ENCODE measurements around the gene FHL2.

FHL2 gene

GRCh38 chr2:105421053-105421452, 22.2 kb upstream of the FHL2 start:
- no peak for DNase-seq

- no peak for DNase-seq
These were observed 19.7 kb upstream of the FHL2 start for GRCh38 chr2:105418522-105418921.

- DNase-seq = no peak
These were observed 19.1 kb upstream of the FHL2 start for GRCh38 chr2:105417857-105418436.

- DNase-seq = no peak
These were observed 17.3 kb upstream of the FHL2 start for GRCh38 chr2:105416156-105416555.

- no peak for DNase-seq
These were observed 16.2 kb upstream of the FHL2 start for GRCh38 chr2:105415007-105415406.

- DNase-seq = no peak
These were observed 14.4 kb upstream of the FHL2 start for GRCh38 chr2:105413206-105413605.

GRCh38 chr2:105412584-105412983, 13.7 kb upstream of the FHL2 start:
- no peak for DNase-seq

- no peak for DNase-seq
These were observed 13.0 kb upstream of the FHL2 start for GRCh38 chr2:105411720-105412407.

- DNase-seq = no peak
These were observed 11.7 kb upstream of the FHL2 start for GRCh38 chr2:105410554-105410953.

GRCh38 chr2:105409717-105410116, 10.9 kb upstream of the FHL2 start:
- DNase-seq = no peak

- DNase-seq = no peak
These were observed 9.3 kb upstream of the FHL2 start for GRCh38 chr2:105407946-105408743.

- DNase-seq = no peak
These were observed 7.4 kb upstream of the FHL2 start for GRCh38 chr2:105406221-105406620.

GRCh38 chr2:105405291-105405690, 6.4 kb upstream of the FHL2 start:
- no peak for DNase-seq

- DNase-seq = no peak
These were observed 5.9 kb upstream of the FHL2 start for GRCh38 chr2:105404736-105405135.

- DNase-seq = no peak
These were observed 5.2 kb upstream of the FHL2 start for GRCh38 chr2:105403783-105404698.

- DNase-seq = no peak
These were observed 4.5 kb upstream of the FHL2 start for GRCh38 chr2:105403241-105403782.

GRCh38 chr2:105402809-105403208, 4.0 kb upstream of the FHL2 start:
- DNase-seq = no peak

- DNase-seq = no peak
These were observed 3.0 kb upstream of the FHL2 start for GRCh38 chr2:105401867-105402266.

GRCh38 chr2:105400138-105400540, 1.3 kb upstream of the FHL2 start:
- DNase-seq = no peak

- no peak for DNase-seq
These were observed 483 bp upstream of the FHL2 start for GRCh38 chr2:105399207-105399861.

- peak; percentile 53 for DNase-seq
These were observed 907 bp downstream of the FHL2 start for GRCh38 chr2:105397953-105398335.
